OCI-LY7 (cell line): ENCODE measurements around the gene HSD17B3. TPM values are rescaled to one million over a fixed set of nuclear protein-coding genes. Genes with fewer than 3 reads are reported as not detected.

Experiments used
- BruUV-seq: library from RNA; stranded (reverse); fragments of 400-500 nt; replicated peaks from 2 replicates; lab custom pipeline; 2021; lab: Mats Ljungman, UMichigan
- CTCF ChIA-PET: fragments of 300-600 bp; sonication (Branson Sonifier 250); formaldehyde crosslinking; loops from one replicate; lab custom pipeline; 2022; ENCODE audit warnings: antibody characterized with exemption; ENCODE audit not compliant: unreplicated experiment; lab: Charles Lee
- POLR2A ChIA-PET: fragments of 300-600 bp; sonication (Branson Sonifier 250); formaldehyde crosslinking; loops from one replicate; lab custom pipeline; 2022; ENCODE audit warnings: antibody characterized with exemption; lab: Charles Lee
- DNase-seq: peaks from one replicate; pipeline ENCODE4 v3.0.0-alpha.2; 2015; ENCODE audit warnings: low spot score
- H2AFZ ChIP-seq: fragments of 200-600 bp; sonication (generic), shearing (Covaris generic); 2 replicates; pipeline ENCODE4 v1.6.1; 2014; ENCODE audit warnings: mild to moderate bottlenecking, antibody characterized with exemption, low read length, moderate library complexity
- H3K27ac ChIP-seq: fragments of 200-600 bp; sonication (generic); 2 replicates; pipeline ENCODE4 v1.5.1; 2014; ENCODE audit warnings: mixed run types, low read depth, mild to moderate bottlenecking, moderate library complexity, low read length, inconsistent platforms; ENCODE audit not compliant: poor library complexity, severe bottlenecking
- H3K36me3 ChIP-seq: fragments of 200-600 bp; sonication (generic); 2 replicates; pipeline ENCODE4 v1.6.1; 2014; ENCODE audit warnings: mild to moderate bottlenecking, antibody characterized with exemption, low read length, moderate library complexity, mixed read lengths; ENCODE audit not compliant: insufficient read depth
- H3K4me1 ChIP-seq: fragments of 200-600 bp; sonication (generic); 2 replicates; pipeline ENCODE4 v1.5.1; 2014; ENCODE audit warnings: mild to moderate bottlenecking, low read length; ENCODE audit not compliant: insufficient read depth, poor library complexity, severe bottlenecking
- H3K4me2 ChIP-seq: fragments of 200-600 bp; sonication (generic); 2 replicates; pipeline ENCODE4 v1.6.1; 2014; ENCODE audit warnings: mild to moderate bottlenecking, low read length
- H3K4me3 ChIP-seq: fragments of 200-600 bp; sonication (generic); 2 replicates; pipeline ENCODE4 v1.5.1; 2014; ENCODE audit warnings: mild to moderate bottlenecking, low read depth, low read length; ENCODE audit not compliant: poor library complexity, severe bottlenecking
- H3K79me2 ChIP-seq: fragments of 200-600 bp; sonication (generic); 2 replicates; pipeline ENCODE4 v1.6.1; 2016; ENCODE audit warnings: low read depth, mild to moderate bottlenecking, low read length, moderate library complexity, mixed read lengths; ENCODE audit not compliant: insufficient read depth
- H3K9me2 ChIP-seq: fragments of 200-600 bp; sonication (generic); 2 replicates; pipeline ENCODE4 v1.6.1; 2016; ENCODE audit warnings: mild to moderate bottlenecking, low read length, mixed read lengths; ENCODE audit not compliant: insufficient read depth
- H3K9me3 ChIP-seq: fragments of 200-600 bp; sonication (generic); 2 replicates; pipeline ENCODE4 v1.6.1; 2014; ENCODE audit warnings: mild to moderate bottlenecking, mixed run types, low read length, mixed read lengths
- H4K20me1 ChIP-seq: fragments of 200-600 bp; sonication (generic); 2 replicates; pipeline ENCODE4 v1.6.1; 2014; ENCODE audit warnings: mild to moderate bottlenecking, antibody characterized with exemption, low read length, moderate library complexity, mixed read lengths; ENCODE audit not compliant: insufficient read depth
- CTCF ChIP-seq: fragments of 200-600 bp; sonication (generic); conservative IDR thresholded peaks from 2 replicates; pipeline ENCODE4 v1.5.1; 2014; ENCODE audit warnings: mild to moderate bottlenecking, antibody characterized with exemption, low read length, moderate library complexity, mixed read lengths
- EZH2phosphoT487 ChIP-seq: fragments of 200-600 bp; sonication (generic); IDR thresholded peaks from 2 replicates; pipeline ENCODE4 v1.6.1; 2018; ENCODE audit warnings: low read depth, borderline replicate concordance, mild to moderate bottlenecking, mixed run types, antibody characterized with exemption, low read length, moderate library complexity, mixed read lengths
- intact Hi-C: fragments of 100-400 bp; cut with micrococcal nuclease; formaldehyde crosslinking; loops from one replicate; pipeline ENCODE4 v1.10.0; 2022; ENCODE audit not compliant: unreplicated experiment
- total RNA-seq, 2 experiments: library from RNA; depleted of rRNA in 1 of 2; stranded (reverse); fragments of >200 nt in 1 of 2; shearing (Covaris generic) in 1 of 2; gene quantifications; 2 replicates each; pipeline ENCODE4 v1.2.3, GENCODE V29; 2014 to 2022

HSD17B3 gene
- total RNA-seq, 2 experiments from 2014 or later = not detected

DNA sequence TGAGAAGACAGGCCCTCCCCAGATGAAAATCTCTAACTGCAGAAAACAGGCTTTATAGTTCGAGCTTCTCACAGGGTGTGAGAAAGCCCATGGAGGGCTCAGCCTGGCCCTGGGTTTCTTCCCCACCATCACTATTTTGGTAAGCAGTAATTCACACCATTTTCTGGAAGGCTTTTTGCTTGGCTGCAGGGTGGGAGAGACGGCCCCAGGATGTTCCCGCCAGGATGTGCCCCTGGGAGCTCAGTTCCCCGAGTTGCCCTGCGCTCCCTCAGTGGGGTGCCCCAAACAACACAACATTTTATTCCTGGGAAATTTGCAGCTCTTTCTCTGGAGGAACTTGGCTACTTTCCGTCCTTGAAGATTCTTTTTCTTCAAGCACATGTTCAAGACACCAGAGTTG is 100.8 kb downstream of the HSD17B3 start:
- Histone ChIP-seq H3K27ac (no peak overlapping the region), H3K4me2 (no peak overlapping the region), H2AFZ (no peak overlapping the region), H3K9me2 (no peaks in the 10 kb centered on the region), H3K9me3 (no peaks in the 10 kb centered on the region), H3K4me1 (no peaks in the 10 kb centered on the region), H3K36me3 (no peaks in the 10 kb centered on the region), H3K4me3 (no peak overlapping the region), H3K79me2 (no peaks in the 10 kb centered on the region), H4K20me1 (no peaks in the 10 kb centered on the region)
- no peak for DNase-seq
- intact Hi-C loops = no loop called here
- ChIA-PET POLR2A (no interaction called here), CTCF (no interaction called here)
- no TSS peak for BruUV-seq
- TF ChIP-seq CTCF (no peak), EZH2phosphoT487 (no peak)

DNA sequence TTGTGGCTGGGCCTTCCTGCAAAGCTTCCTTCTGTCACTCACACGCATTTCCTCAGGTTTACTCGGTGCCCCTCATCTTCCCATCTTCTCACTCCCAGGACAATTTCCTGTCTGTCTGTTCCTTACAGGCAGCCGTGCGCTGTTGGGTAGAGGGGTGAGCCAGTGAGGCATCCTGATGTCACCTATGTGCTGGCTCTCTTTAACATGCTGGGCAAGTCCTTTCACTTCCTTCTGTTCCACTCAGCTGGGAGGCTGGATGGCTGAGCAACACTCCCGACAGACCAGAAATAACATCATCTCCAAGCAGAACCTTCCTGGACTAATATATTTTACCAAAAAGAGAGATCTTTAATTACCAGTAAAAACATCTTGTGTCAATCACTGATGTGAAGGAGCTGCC is 103.0 kb downstream of the HSD17B3 start:
- Histone ChIP-seq H3K4me3 (no peak overlapping the region), H3K4me2 (no peak overlapping the region), H3K9me3 (no peaks in the 10 kb centered on the region), H3K79me2 (no peaks in the 10 kb centered on the region), H3K27ac (no peak overlapping the region), H4K20me1 (no peaks in the 10 kb centered on the region), H3K9me2 (no peaks in the 10 kb centered on the region), H3K36me3 (no peaks in the 10 kb centered on the region), H2AFZ (no peak overlapping the region), H3K4me1 (no peaks in the 10 kb centered on the region)
- DNase-seq = no peak
- ChIA-PET CTCF (no interaction called here), POLR2A (no interaction called here)
- intact Hi-C loops = no loop called here
- BruUV-seq = no TSS peak
- TF ChIP-seq EZH2phosphoT487 = no peak
- no peak for TF ChIP-seq CTCF

DNA sequence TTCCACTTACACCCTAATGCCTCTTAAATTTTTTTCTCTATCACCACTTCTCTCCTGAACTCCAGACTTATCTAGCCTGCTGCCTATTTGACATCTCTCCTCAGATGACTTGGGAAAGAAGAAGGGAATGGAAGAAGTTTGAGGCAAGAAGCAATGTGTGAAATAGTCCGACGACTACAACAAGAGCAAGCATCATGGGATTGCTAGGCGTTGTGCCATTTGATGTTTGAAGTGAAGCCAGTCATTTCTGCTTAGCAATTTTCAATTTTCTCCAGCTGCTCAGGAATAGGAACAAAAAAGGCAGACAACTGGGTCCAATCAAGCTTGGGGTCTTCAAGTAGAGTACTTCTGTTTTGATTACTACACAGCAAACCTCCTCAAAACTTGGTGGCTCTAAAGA is 106.4 kb downstream of the HSD17B3 start:
- no peaks in the 10 kb centered on the region for H3K36me3 ChIP-seq
- H3K27ac ChIP-seq = no peak overlapping the region
- H3K4me3 ChIP-seq = no peak overlapping the region
- no TSS peak for BruUV-seq
- no peaks in the 10 kb centered on the region for H3K79me2 ChIP-seq
- H3K9me3 ChIP-seq = no peaks in the 10 kb centered on the region
- H3K4me2 ChIP-seq = no peak overlapping the region
- no peaks in the 10 kb centered on the region for H4K20me1 ChIP-seq
- TF ChIP-seq EZH2phosphoT487 (no peak), CTCF (no peak)
- no peak for DNase-seq
- H2AFZ ChIP-seq = no peak overlapping the region
- intact Hi-C loops = no loop called here
- no peaks in the 10 kb centered on the region for H3K9me2 ChIP-seq
- no peaks in the 10 kb centered on the region for H3K4me1 ChIP-seq
- ChIA-PET POLR2A (no interaction called here), CTCF (no interaction called here)
